ENCODE measurements around the gene EVI2B.
"Not testable (repeated sequence)": the region's sequence is repeated elsewhere in the genome, so short reads cannot be mapped to it uniquely, and the experiment has no call there.

Gene EVI2B

DNA sequence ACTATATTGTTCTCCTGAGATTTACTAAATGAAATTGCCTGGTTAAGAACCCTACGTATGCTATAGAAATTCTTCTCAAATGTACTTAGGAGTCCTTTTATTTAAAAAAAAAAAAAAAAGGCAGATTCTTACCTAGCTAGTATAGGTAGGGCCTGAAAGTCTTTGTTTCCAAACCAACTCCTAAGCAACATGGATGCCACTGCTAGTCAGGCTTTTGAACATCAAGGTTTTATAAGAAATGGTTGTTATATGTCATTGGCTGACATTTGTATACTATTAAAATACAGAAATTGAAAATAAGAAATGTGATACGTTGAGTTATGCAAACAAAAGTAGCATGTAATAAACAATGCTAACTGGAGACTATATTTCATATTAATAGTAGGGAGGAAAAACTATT, 6.4 kb upstream of the EVI2B start:
- H3K4me3 ChIP-seq (ENCODE audit: low read depth, low read length): no peak overlapping the region
- TF ChIP-seq, protein P1, sequence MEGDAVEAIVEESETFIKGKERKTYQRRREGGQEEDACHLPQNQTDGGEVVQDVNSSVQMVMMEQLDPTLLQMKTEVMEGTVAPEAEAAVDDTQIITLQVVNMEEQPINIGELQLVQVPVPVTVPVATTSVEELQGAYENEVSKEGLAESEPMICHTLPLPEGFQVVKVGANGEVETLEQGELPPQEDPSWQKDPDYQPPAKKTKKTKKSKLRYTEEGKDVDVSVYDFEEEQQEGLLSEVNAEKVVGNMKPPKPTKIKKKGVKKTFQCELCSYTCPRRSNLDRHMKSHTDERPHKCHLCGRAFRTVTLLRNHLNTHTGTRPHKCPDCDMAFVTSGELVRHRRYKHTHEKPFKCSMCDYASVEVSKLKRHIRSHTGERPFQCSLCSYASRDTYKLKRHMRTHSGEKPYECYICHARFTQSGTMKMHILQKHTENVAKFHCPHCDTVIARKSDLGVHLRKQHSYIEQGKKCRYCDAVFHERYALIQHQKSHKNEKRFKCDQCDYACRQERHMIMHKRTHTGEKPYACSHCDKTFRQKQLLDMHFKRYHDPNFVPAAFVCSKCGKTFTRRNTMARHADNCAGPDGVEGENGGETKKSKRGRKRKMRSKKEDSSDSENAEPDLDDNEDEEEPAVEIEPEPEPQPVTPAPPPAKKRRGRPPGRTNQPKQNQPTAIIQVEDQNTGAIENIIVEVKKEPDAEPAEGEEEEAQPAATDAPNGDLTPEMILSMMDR (IDR thresholded peaks at IDR 0.05; ENCODE audit: low read depth, low read length): no peak

- no peak overlapping the region for H3K4me3 ChIP-seq (ENCODE audit: low read depth, low read length)
- TF ChIP-seq, protein P1 (IDR thresholded peaks at IDR 0.05; ENCODE audit: low read depth, low read length): no peak
Measured at GRCh38 chr17:31318851-31319661, 5.2 kb upstream of the EVI2B start.

DNA sequence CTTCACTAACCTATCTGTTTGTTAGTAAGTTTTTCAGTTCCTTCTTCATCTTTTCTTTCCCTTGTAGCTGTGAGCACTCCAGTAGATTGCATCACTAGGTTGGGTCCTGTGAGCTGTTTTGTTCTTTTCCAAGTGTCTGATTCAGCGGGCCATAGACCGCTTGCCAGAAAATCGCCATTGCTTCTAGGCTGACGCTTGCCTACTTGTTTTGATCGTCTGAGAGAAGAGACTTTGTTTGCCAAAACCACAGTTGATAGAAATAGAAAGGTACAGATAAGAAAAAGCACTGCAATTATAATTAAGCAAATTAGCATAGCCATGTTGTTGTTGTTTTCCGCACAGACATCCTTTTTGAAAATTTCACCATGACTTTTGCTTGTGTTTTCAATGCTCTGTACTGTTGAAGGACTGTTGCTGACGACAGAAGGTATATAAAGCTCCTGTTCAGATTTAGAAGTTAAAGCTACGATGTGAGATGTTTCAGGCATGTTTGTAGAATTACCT, 4.5 kb upstream of the EVI2B start:
- TF ChIP-seq, protein P1 (IDR thresholded peaks at IDR 0.05; ENCODE audit: low read depth, low read length): no peak
- H3K4me3 ChIP-seq (ENCODE audit: low read depth, low read length): no peak overlapping the region

GRCh38 chr17:31314782-31315100, 887 bp upstream of the EVI2B start:
- no peak overlapping the region for H3K4me3 ChIP-seq (ENCODE audit: low read depth, low read length)
- TF ChIP-seq, protein P1 (IDR thresholded peaks at IDR 0.05; ENCODE audit: low read depth, low read length): no peak

DNA sequence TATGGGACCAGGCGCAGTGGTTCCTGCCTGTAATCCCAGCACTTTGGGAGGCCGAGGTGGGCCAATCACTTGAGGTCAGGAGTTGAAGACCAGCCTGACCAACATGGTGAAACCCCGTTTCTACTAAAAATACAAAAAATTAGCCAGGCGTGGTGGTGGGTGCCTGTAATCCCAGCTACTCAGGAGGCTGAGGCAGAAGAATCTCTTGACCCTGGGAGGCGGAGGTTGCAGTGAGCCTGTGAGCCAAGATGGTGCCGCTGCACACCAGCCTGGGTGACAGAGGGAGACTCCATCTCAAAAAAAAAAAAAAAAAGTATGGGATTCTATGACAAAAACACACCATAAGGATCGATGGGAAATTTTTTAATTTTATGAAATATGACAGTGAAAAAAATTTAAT, 1.6 kb downstream of the EVI2B start:
- H3K4me3 ChIP-seq (ENCODE audit: low read depth, low read length): not testable (repeated sequence)

DNA sequence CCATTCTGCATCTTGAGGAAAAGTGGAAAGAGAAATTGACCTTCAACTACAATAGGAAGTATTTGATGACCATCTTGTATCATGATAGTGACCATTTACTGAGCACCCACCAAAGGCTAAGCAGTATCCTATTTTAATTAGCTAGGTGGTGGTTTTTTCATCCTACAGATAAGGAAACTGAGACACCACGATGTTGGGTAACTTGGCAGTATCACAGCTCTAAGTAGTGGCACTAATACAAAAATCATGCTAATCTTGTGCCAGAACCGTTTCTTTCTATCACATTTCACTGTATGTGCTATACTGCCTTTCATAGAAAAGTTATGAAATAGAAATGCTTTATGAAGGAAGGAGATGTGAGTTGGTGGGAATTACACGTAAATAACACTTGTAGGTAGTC, 2.3 kb downstream of the EVI2B start:
- H3K4me3 ChIP-seq (ENCODE audit: low read depth, low read length): no peak overlapping the region
- TF ChIP-seq, protein P1 (IDR thresholded peaks at IDR 0.05; ENCODE audit: low read depth, low read length): no peak

DNA sequence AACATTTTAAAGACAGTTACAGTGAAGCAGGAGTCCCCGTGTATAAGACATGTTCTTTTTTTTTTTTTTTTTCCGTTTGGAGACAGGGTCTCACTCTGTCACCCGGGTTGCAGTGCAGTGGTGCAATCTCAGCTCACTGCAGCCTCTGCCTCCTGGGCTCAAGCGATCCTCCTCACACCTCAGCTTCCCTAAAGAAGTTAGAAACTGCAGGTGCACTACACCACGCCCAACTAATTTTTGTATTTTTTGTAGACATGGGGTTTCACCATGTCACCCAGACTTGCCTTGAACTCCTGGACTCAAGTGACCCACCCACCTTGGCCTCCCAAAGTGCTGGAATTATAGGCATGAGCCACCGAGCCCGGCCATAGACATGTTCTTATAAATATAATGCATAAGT, 3.0 kb downstream of the EVI2B start:
- TF ChIP-seq, protein P1 (IDR thresholded peaks at IDR 0.05; ENCODE audit: low read depth, low read length): no peak

DNA sequence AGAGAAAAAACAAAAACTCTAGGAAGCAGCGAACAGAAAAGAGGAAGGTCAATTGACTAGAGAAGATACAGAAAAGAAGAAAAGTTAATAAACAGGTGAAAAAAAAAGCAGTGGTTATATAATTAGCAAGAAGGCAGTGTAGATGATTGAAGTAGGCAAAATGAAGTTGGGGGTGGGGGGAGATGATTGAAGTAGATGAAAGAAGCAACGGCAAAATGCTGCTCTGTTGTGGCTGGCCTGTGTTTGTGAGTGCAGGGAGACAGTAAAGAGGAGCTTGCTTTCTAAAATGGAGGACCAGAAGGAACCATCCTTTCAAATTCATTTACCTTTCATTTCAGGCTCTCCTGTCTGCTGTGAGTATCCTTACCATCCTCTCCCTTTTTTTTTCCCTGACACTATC, 3.6 kb downstream of the EVI2B start:
- no peak overlapping the region for H3K4me3 ChIP-seq (ENCODE audit: low read depth, low read length)
- TF ChIP-seq, protein P1 (IDR thresholded peaks at IDR 0.05; ENCODE audit: low read depth, low read length): no peak

More for the DNA sequence above, 3.0 kb downstream of the EVI2B start:
- H3K4me3 ChIP-seq (ENCODE audit: low read depth, low read length): no peak overlapping the region
